Measurements from ENCODE around the gene MXRA5. TPM values are rescaled to one million over a fixed set of nuclear protein-coding genes. Genes with fewer than 3 reads are reported as not detected.

Gene MXRA5
- total RNA-seq, 2 experiments from 2014 or later = not detected

DNA sequence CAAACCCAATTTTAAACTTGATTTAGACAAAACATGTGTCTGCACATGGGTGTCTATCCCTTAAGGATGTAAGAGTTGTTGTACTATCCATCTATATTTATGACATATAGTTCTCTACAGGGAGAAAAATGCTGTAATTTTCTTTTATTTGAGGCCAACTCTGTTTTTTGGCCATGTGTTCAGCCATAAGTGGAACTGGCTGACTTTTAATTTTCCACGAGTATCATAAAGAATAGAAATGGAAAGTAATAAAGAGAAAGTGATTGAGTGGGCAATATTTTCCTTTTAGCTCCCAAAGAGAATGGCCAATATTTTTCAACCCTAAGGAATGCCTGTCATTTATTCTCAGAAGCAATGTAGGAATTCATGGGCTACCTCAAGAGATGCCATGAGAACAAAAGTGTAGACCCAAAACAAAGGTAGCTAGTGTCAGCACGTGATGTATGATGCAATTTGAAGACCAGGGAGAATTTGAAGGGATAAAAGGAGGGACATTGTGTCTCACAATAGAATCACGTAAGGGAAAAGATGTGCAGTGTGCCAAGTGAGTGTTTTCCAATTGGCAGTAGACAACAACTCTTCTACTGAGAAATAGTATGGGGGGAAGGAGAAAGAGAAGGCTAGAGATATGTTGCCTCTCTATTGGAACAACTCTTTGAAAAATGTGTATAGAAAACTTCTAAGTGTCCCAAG is 27.8 kb upstream of the MXRA5 start:
- H2AFZ ChIP-seq (ENCODE audit: low read length) = no peak overlapping the region
- no peaks in the 10 kb centered on the region for H3K4me1 ChIP-seq (ENCODE audit: insufficient read depth, low read length, poor library complexity, severe bottlenecking)
- H3K9me3 ChIP-seq (ENCODE audit: low read length) = no peaks in the 10 kb centered on the region
- ChIA-PET CTCF (ENCODE audit: unreplicated experiment) (no interaction called here), POLR2A (no interaction called here)
- BruUV-seq (replicated peaks) = no TSS peak
- H3K27ac ChIP-seq (ENCODE audit: low read depth, low read length, poor library complexity, severe bottlenecking) = no peak overlapping the region
- H3K36me3 ChIP-seq (ENCODE audit: insufficient read depth, low read length) = no peaks in the 10 kb centered on the region
- no peak overlapping the region for H3K4me2 ChIP-seq (ENCODE audit: low read length)
- no peaks in the 10 kb centered on the region for H3K9me2 ChIP-seq (ENCODE audit: insufficient read depth, low read length)
- TF ChIP-seq EZH2phosphoT487 (IDR thresholded peaks at IDR 0.05; ENCODE audit: borderline replicate concordance, low read depth, low read length) (no peak), CTCF (conservative IDR thresholded peaks at IDR 0.05; ENCODE audit: low read length) (no peak)
- no peaks in the 10 kb centered on the region for H3K79me2 ChIP-seq (ENCODE audit: insufficient read depth, low read depth, low read length)
- intact Hi-C loops (cut with micrococcal nuclease; ENCODE audit: unreplicated experiment) = no loop called here
- H3K4me3 ChIP-seq (ENCODE audit: low read depth, low read length, poor library complexity, severe bottlenecking) = no peak overlapping the region
- no peak for DNase-seq (ENCODE audit: low spot score)
- no peaks in the 10 kb centered on the region for H4K20me1 ChIP-seq (ENCODE audit: insufficient read depth, low read length)

DNA sequence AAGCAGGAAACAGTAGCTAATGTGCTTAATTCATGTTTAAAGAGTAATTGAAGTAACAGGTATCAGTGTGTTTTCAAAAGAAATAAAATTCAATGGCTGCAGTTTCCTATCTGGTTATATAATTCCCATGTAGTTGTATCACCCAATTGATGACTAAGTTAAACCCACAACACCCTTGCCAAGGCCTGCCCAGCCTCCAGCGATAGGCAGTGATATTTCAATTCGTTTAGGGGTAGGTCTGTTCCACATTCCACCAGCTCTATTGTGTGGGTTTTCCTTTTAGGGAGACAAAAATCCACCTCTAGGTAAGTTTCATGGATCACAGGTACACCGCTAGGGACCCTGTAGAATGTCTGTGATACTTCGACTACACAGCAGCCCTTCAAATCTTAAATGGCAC is 24.7 kb upstream of the MXRA5 start:
- DNase-seq (ENCODE audit: low spot score) = no peak
- no peaks in the 10 kb centered on the region for H3K9me2 ChIP-seq (ENCODE audit: insufficient read depth, low read length)
- no peaks in the 10 kb centered on the region for H3K9me3 ChIP-seq (ENCODE audit: low read length)
- H3K4me3 ChIP-seq (ENCODE audit: low read depth, low read length, poor library complexity, severe bottlenecking) = no peak overlapping the region
- no peaks in the 10 kb centered on the region for H3K36me3 ChIP-seq (ENCODE audit: insufficient read depth, low read length)
- H3K79me2 ChIP-seq (ENCODE audit: insufficient read depth, low read depth, low read length) = no peaks in the 10 kb centered on the region
- intact Hi-C loops (cut with micrococcal nuclease; ENCODE audit: unreplicated experiment) = no loop called here
- no peak overlapping the region for H3K4me2 ChIP-seq (ENCODE audit: low read length)
- no TSS peak for BruUV-seq (replicated peaks)
- ChIA-PET POLR2A (no interaction called here), CTCF (ENCODE audit: unreplicated experiment) (no interaction called here)
- H3K4me1 ChIP-seq (ENCODE audit: insufficient read depth, low read length, poor library complexity, severe bottlenecking) = no peaks in the 10 kb centered on the region
- no peak overlapping the region for H3K27ac ChIP-seq (ENCODE audit: low read depth, low read length, poor library complexity, severe bottlenecking)
- no peak for TF ChIP-seq CTCF (conservative IDR thresholded peaks at IDR 0.05; ENCODE audit: low read length)
- no peak for TF ChIP-seq EZH2phosphoT487 (IDR thresholded peaks at IDR 0.05; ENCODE audit: borderline replicate concordance, low read depth, low read length)
- H2AFZ ChIP-seq (ENCODE audit: low read length) = no peak overlapping the region
- no peaks in the 10 kb centered on the region for H4K20me1 ChIP-seq (ENCODE audit: insufficient read depth, low read length)

DNA sequence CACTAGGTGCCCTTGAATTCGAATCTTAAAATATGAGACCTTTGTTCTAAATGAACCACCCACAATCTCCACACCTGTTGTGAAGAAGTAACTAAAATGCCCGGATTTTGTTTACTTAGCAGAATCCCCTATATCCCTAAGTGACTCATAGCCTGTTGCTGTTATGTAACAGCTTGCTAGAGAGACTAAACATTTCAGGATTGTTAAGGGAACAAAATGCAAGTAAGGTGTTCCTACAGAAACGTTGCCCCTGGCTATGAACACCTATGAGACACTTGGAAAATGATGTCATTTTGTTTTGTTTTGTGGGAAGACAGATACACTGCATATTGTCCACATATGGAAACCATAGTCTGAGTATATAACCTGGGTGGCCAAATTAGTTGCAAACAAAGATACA is 24.2 kb upstream of the MXRA5 start:
- intact Hi-C loops (cut with micrococcal nuclease; ENCODE audit: unreplicated experiment) = no loop called here
- Histone ChIP-seq H3K9me2 (ENCODE audit: insufficient read depth, low read length) (no peaks in the 10 kb centered on the region), H3K4me3 (ENCODE audit: low read depth, low read length, poor library complexity, severe bottlenecking) (no peak overlapping the region), H2AFZ (ENCODE audit: low read length) (no peak overlapping the region), H3K27ac (ENCODE audit: low read depth, low read length, poor library complexity, severe bottlenecking) (no peak overlapping the region), H3K4me1 (ENCODE audit: insufficient read depth, low read length, poor library complexity, severe bottlenecking) (no peaks in the 10 kb centered on the region), H3K4me2 (ENCODE audit: low read length) (no peak overlapping the region), H3K79me2 (ENCODE audit: insufficient read depth, low read depth, low read length) (no peaks in the 10 kb centered on the region), H3K9me3 (ENCODE audit: low read length) (no peaks in the 10 kb centered on the region), H3K36me3 (ENCODE audit: insufficient read depth, low read length) (no peaks in the 10 kb centered on the region), H4K20me1 (ENCODE audit: insufficient read depth, low read length) (no peaks in the 10 kb centered on the region)
- CTCF ChIA-PET (ENCODE audit: unreplicated experiment) = no interaction called here
- POLR2A ChIA-PET = no interaction called here
- TF ChIP-seq CTCF (conservative IDR thresholded peaks at IDR 0.05; ENCODE audit: low read length) = no peak
- no peak for TF ChIP-seq EZH2phosphoT487 (IDR thresholded peaks at IDR 0.05; ENCODE audit: borderline replicate concordance, low read depth, low read length)
- no TSS peak for BruUV-seq (replicated peaks)
- no peak for DNase-seq (ENCODE audit: low spot score)

Measured in OCI-LY7 (cell line).